HepG2 (cell line): ENCODE measurements around the gene ATG9A. TPM values are rescaled to one million over a fixed set of nuclear protein-coding genes. Genes with fewer than 3 reads are reported as not detected.

Experiments
- ATAC-seq: fragments of 200-7000 bp; cut with Tn5 transposase; 3 replicates; pipeline ENCODE4 v1.9.1; 2020; ENCODE audit warnings: mild to moderate bottlenecking, moderate library complexity
- BruUV-seq: library from RNA; stranded (reverse); fragments of 400-500 nt; replicated peaks from 2 replicates; lab custom pipeline; 2021; lab: Mats Ljungman, UMichigan
- CTCF ChIA-PET: fragments of 300-600 bp; formaldehyde crosslinking; extraction: SDS; loops from one replicate; lab custom pipeline; 2021; ENCODE audit warnings: low total read pairs, inconsistent platforms, low intra/inter-chr PET ratio; lab: Yijun Ruan, JAX
- POLR2A ChIA-PET: fragments of 350-600 bp; sonication (Branson Sonifier 250); formaldehyde crosslinking; loops from one replicate; lab custom pipeline; 2020; ENCODE audit warnings: antibody characterized with exemption, inconsistent platforms; lab: Yijun Ruan, JAX
- DNase-seq: peaks from one replicate; pipeline ENCODE4 v3.0.0-alpha.2; 2015; ENCODE audit warnings: low spot score
- FAIRE-seq: peaks from 3 replicates; lab custom pipeline; 2011; peaks lifted over from hg19 to GRCh38; lab: Jason Lieb, UNC
- H2AFZ ChIP-seq: one replicate; pipeline ENCODE4 v1.6.1; 2011; ENCODE audit warnings: low read length, inconsistent platforms
- H3K27ac ChIP-seq: fragments of 300-600 bp; 3 replicates; pipeline ENCODE4 v1.8.0; 2011; ENCODE audit warnings: mixed run types, mild to moderate bottlenecking, mixed read lengths, low read length, inconsistent platforms; ENCODE audit not compliant: insufficient read depth; ENCODE audit errors: extremely low read length
- H3K27me3 ChIP-seq, 2 experiments: fragments of 200-600 bp in 1 of 2; 2 replicates in 1 of 2; 3 replicates in 1 of 2; pipeline versions ENCODE4 v1.6.0 to v1.8.0; 2011; ENCODE audit warnings: low read length in 2 of 2, mild to moderate bottlenecking in 2 of 2, moderate library complexity in 2 of 2, inconsistent platforms in 1 of 2; ENCODE audit not compliant: insufficient read depth in 2 of 2, control insufficient read depth in 1 of 2
- H3K36me3 ChIP-seq, 2 experiments: fragments of 200-600 bp in 1 of 2; replicated peaks in 1 of 2; 2 replicates in 1 of 2; 3 replicates in 1 of 2; pipeline versions ENCODE4 v1.5.1 to v1.8.0; 2011; ENCODE audit warnings: low read length in 2 of 2, inconsistent platforms in 1 of 2; ENCODE audit not compliant: insufficient read depth in 2 of 2, control insufficient read depth in 1 of 2
- H3K4me1 ChIP-seq: 2 replicates; pipeline ENCODE4 v1.5.1; 2012; ENCODE audit warnings: low read length, inconsistent platforms; ENCODE audit not compliant: insufficient read depth
- H3K4me2 ChIP-seq: 2 replicates; pipeline ENCODE4 v1.6.0; 2011; ENCODE audit warnings: low read depth, low read length, inconsistent platforms
- H3K4me3 ChIP-seq, 3 experiments: fragments of 200-600 bp in 1 of 3; sonication (generic), shearing (Covaris generic) in 1 of 3; replicated peaks in 1 of 3; 2 replicates each; pipeline ENCODE4 v1.5.1; 2011 to 2016; ENCODE audit warnings: low read length in 3 of 3, inconsistent platforms in 2 of 3, low read depth in 2 of 3, mild to moderate bottlenecking in 2 of 3, control low read depth in 1 of 3, mixed read lengths in 1 of 3; ENCODE audit not compliant: insufficient read depth in 1 of 3
- H3K79me2 ChIP-seq: one replicate; pipeline ENCODE4 v1.6.1; 2011; ENCODE audit warnings: low read length, inconsistent platforms; ENCODE audit not compliant: insufficient read depth
- H3K9ac ChIP-seq: 2 replicates; pipeline ENCODE4 v1.6.0; 2011; ENCODE audit warnings: mild to moderate bottlenecking, low read depth, low read length, inconsistent platforms; ENCODE audit not compliant: insufficient read depth
- H3K9me3 ChIP-seq: 2 replicates; pipeline ENCODE4 v1.5.1; 2012; ENCODE audit warnings: mild to moderate bottlenecking, low read length
- H4K20me1 ChIP-seq: 2 replicates; pipeline ENCODE4 v1.6.0; 2011; ENCODE audit warnings: inconsistent platforms, mild to moderate bottlenecking, low read length, moderate library complexity; ENCODE audit not compliant: insufficient read depth
- ADNP ChIP-seq: sonication (generic); formaldehyde crosslinking; IDR thresholded peaks from 2 replicates; pipeline ENCODE4 v1.4.0; 2020; ENCODE audit warnings: missing genetic modification reagents
- KDM5B ChIP-seq: sonication (generic); formaldehyde crosslinking; IDR thresholded peaks from 2 replicates; pipeline ENCODE4 v1.4.0; 2020; ENCODE audit warnings: missing genetic modification reagents, mild to moderate bottlenecking, borderline replicate concordance
- SAP130 ChIP-seq: IDR thresholded peaks from 2 replicates; pipeline ENCODE4 v1.6.1; 2016; ENCODE audit warnings: low read depth
- SYNCRIP ChIP-seq: fragments of 200-400 bp; formaldehyde crosslinking; IDR thresholded peaks from 2 replicates; pipeline ENCODE4 v1.6.1; 2018; ENCODE audit warnings: mild to moderate bottlenecking, low read depth, low read length; ENCODE audit not compliant: insufficient read depth
- TBL1XR1 ChIP-seq: fragments of 150-350 bp; IDR thresholded peaks from 2 replicates; pipeline ENCODE4 v1.6.1; 2014; ENCODE audit warnings: borderline replicate concordance, low read length; ENCODE audit not compliant: partially characterized antibody
- TBX2 ChIP-seq: sonication (generic); formaldehyde crosslinking; IDR thresholded peaks from 2 replicates; pipeline ENCODE4 v1.5.0; 2020; ENCODE audit warnings: missing genetic modification reagents, mild to moderate bottlenecking, borderline replicate concordance
- TGIF2 ChIP-seq: IDR thresholded peaks from 2 replicates; pipeline ENCODE4 v1.6.1; 2016; ENCODE audit warnings: control low read depth, missing compliant biosample characterization
- THRA ChIP-seq: sonication (generic); formaldehyde crosslinking; IDR thresholded peaks from 2 replicates; pipeline ENCODE4 v1.4.0; 2020; ENCODE audit warnings: missing genetic modification reagents, borderline replicate concordance
- TOPORS ChIP-seq: sonication (generic); formaldehyde crosslinking; IDR thresholded peaks from 2 replicates; pipeline ENCODE4 v1.8.0; 2023; ENCODE audit warnings: mild to moderate bottlenecking, missing genetic modification reagents
- ZC3H4 ChIP-seq: sonication (generic); formaldehyde crosslinking; IDR thresholded peaks from 2 replicates; pipeline ENCODE4 v1.4.0; 2020; ENCODE audit warnings: missing genetic modification reagents, borderline replicate concordance
- ZMAT3 ChIP-seq: sonication (generic); formaldehyde crosslinking; conservative IDR thresholded peaks from 2 replicates; pipeline ENCODE4 v1.7.0; 2021; ENCODE audit warnings: missing genetic modification reagents
- ZNF253 ChIP-seq: sonication (generic); formaldehyde crosslinking; IDR thresholded peaks from 2 replicates; pipeline ENCODE4 v1.8.0; 2022; ENCODE audit warnings: mild to moderate bottlenecking, missing genetic modification reagents, borderline replicate concordance
- ZNF33B ChIP-seq: sonication (generic); formaldehyde crosslinking; IDR thresholded peaks from 2 replicates; pipeline ENCODE4 v1.5.1; 2020; ENCODE audit warnings: mild to moderate bottlenecking, missing genetic modification reagents
- ZNF569 ChIP-seq: sonication (generic); formaldehyde crosslinking; IDR thresholded peaks from 2 replicates; pipeline ENCODE4 v1.5.0; 2020; ENCODE audit warnings: mild to moderate bottlenecking, missing genetic modification reagents, moderate library complexity, borderline replicate concordance
- ZNF574 ChIP-seq: sonication (generic); formaldehyde crosslinking; IDR thresholded peaks from 2 replicates; pipeline ENCODE4 v1.4.0; 2020; ENCODE audit warnings: missing genetic modification reagents
- ZNF800 ChIP-seq: sonication (generic); formaldehyde crosslinking; IDR thresholded peaks from 2 replicates; pipeline ENCODE4 v1.4.0; 2020; ENCODE audit warnings: missing genetic modification reagents
- WGBS: methylation state at CpG from one replicate; pipeline ENCODE4 v1.1.6; 2017; ENCODE audit warnings: low lambda C conversion rate; 5-methylcytosine and 5-hydroxymethylcytosine counted together
- in situ Hi-C: cut with HindIII; loops from 2 replicates; pipeline ENCODE4 v1.10.0; 2017; ENCODE audit warnings: low pct_unique_long_range_greater_than_20kb; ENCODE audit not compliant: extremely low pct_ligation_motif_present
- intact Hi-C: fragments of 100-400 bp; cut with micrococcal nuclease; formaldehyde crosslinking; loops from one replicate; pipeline ENCODE4 v1.10.0; 2022; ENCODE audit not compliant: unreplicated experiment
- polyA plus RNA-seq, 8 experiments: library from polyadenylated mRNA; depleted of rRNA in 3 of 8; stranded (reverse) in 7 of 8; unstranded in 1 of 8; fragments of >200 nt; fragmentation: Illumina TruSeq in 4 of 8; extraction: Trizol in 4 of 8; gene quantifications; 2 replicates each; pipeline versions ENCODE4 v1.2.1 to v1.2.3, GENCODE V29; 2011 to 2016; ENCODE audit warnings: low read depth in 4 of 8, missing spikeins in 1 of 8, mixed read lengths in 1 of 8; ENCODE audit not compliant: insufficient read depth in 1 of 8
- total RNA-seq, 5 experiments: library from RNA; depleted of rRNA; stranded (reverse); fragments of >200 nt; fragmentation: Illumina TruSeq; extraction: Trizol; gene quantifications; 2 replicates each; pipeline ENCODE4 v1.2.3, GENCODE V29; 2016; ENCODE audit warnings: low read depth in 1 of 5

The ATG9A gene
- total and polyA plus RNA-seq, 2 of the 13 experiments (the other 11 are each of a cell fraction or from before 2014, with no cell fraction given): 35.0 to 131 TPM

- H2AFZ ChIP-seq: no peak overlapping the region
- H3K4me1 ChIP-seq: peaks cover 80% of the 10 kb centered on the region
- FAIRE-seq (no peak), DNase-seq (no peak), ATAC-seq (no peak; the same call in 2 of the 3 replicates)
- 67% methylated on average over 2 of the region's 2 CpGs for WGBS
- H3K9ac ChIP-seq: peak overlapping the region; percentile 80
- peaks cover 0 to 10% of the 10 kb centered on the region in 2 experiments; a peak in 1 of 5 replicates for H3K27me3 ChIP-seq
- H3K4me3 ChIP-seq: peak overlapping the region in 2 of 3 experiments; percentile 24 to 61; a peak in 4 of 6 replicates
- peaks cover 14% of the 10 kb centered on the region for H3K79me2 ChIP-seq
- ChIA-PET POLR2A (interaction anchor here (0.6 to 5.7 kb wide), 31 partner anchors 9 to 467 kb away, joined by 3 to 73 read pairs (median 7); partner anchors contain the start of genes ABCB6, ANKZF1, ATG9A and CNPPD1), CTCF (interaction anchor here (1.6 kb wide), 1 partner anchor 46 kb away, joined by 5 read pairs; no protein-coding TSS in a partner anchor)
- in situ Hi-C loops: no loop called here
- peak overlapping the region; percentile 94 for H3K4me2 ChIP-seq
- peaks cover 1 to 13% of the 10 kb centered on the region in 2 experiments; a peak in 4 of 5 replicates for H3K36me3 ChIP-seq
- H4K20me1 ChIP-seq: no peaks in the 10 kb centered on the region
- no peaks in the 10 kb centered on the region for H3K9me3 ChIP-seq
- intact Hi-C loops: loop anchor here (1.0 to 2.0 kb wide), 2 partner anchors 30 to 46 kb away; partner anchors contain the start of gene DNAJB2
- BruUV-seq: no TSS peak
- H3K27ac ChIP-seq: peak overlapping the region; percentile 91
- TF ChIP-seq ADNP (CRISPR knock-in tag) (no peak), ZNF574 (CRISPR knock-in tag) (no peak), SYNCRIP (no peak), TOPORS (CRISPR knock-in tag) (0 out of 2 replicates have a peak, but pooled peaks have one; percentile 23), KDM5B (CRISPR knock-in tag) (no peak), ZNF253 (CRISPR knock-in tag) (0 out of 2 replicates have a peak, but pooled peaks have one; percentile 3), ZNF800 (CRISPR knock-in tag) (0 out of 2 replicates have a peak, but pooled peaks have one; percentile 10), TBL1XR1 (no peak), ZNF569 (CRISPR knock-in tag) (0 out of 2 replicates have a peak, but pooled peaks have one; percentile 0), TGIF2 (CRISPR knock-in tag) (no peak), SAP130 (no peak), THRA (CRISPR knock-in tag) (no peak), ZNF33B (CRISPR knock-in tag) (0 out of 2 replicates have a peak, but pooled peaks have one; percentile 14), ZC3H4 (0 out of 2 replicates have a peak, but pooled peaks have one; percentile 14), ZMAT3 (CRISPR knock-in tag) (no peak), TBX2 (CRISPR knock-in tag) (no peak)
These were observed 19.4 kb upstream of the ATG9A start for GRCh38 chr2:219248845-219249202.
